ENCODE results near the gene DYNLT1.

DYNLT1 gene

DNA sequence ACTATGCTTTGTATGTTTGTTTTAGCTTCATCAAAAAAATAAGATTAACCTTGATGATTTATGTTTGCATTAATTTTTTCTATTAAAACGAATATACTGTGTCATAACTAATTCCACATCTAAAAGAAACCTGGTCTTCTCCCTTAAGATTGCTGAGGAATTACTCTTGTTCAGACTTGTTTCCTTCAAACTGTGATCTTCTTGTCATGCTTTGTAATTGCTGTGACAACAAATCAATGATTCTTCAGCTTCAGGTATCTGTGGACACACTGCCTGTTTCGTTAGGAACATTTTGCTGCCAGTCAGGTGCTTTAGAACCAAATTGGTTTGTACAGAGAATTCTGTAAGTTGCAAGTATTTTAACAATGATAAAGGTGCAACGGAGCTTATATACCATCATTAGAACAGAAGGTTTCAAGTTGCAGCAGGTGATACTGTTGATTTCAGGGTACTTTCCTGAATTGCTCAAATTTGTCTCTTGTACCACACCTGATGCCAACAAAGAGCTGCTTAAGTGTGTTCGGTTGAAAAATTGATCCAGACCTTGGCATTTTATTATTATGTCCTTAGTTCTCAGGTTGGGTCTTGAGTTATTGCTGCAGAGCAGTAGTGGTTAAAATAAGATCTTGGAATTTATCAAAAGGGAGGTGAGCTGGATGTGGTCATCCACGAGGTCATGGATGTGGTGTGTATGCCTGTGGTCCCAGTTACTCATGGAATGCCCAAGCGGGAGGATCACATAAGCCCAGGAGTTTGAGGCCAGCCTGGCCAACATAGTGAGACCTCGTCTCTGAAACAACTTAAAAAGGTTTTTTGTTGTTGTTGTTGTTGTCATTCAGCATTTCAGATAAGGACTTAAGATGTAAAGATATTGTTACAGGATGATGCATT is 24.8 kb upstream of the DYNLT1 start:
- no peak for DNase-seq (ENCODE audit: low read depth in 1 of 2, low spot score in 1 of 2)
- no peak overlapping the region for H3K4me3 ChIP-seq (replicated peaks; ENCODE audit: insufficient read depth, low read length)
- H3K27ac ChIP-seq (replicated peaks), result no peak overlapping the region
- TF ChIP-seq GABPA (IDR thresholded peaks at IDR 0.05; ENCODE audit: low read depth) (no peak), REST (IDR thresholded peaks at IDR 0.05; ENCODE audit: insufficient replicate concordance, low read depth) (no peak), SPI1 (IDR thresholded peaks at IDR 0.05; ENCODE audit: borderline replicate concordance, low read depth) (no peak), POLR2AphosphoS5 (IDR thresholded peaks at IDR 0.05; ENCODE audit: low read depth) (no peak), CTCF (IDR thresholded peaks at IDR 0.05; ENCODE audit: insufficient read depth, low read length) (no peak)
- H3K27me3 ChIP-seq (ENCODE audit: insufficient read depth, poor library complexity, severe bottlenecking), result peaks cover 25% of the 10 kb centered on the region

- no peak overlapping the region for H3K4me3 ChIP-seq (replicated peaks; ENCODE audit: insufficient read depth, low read length)
- peaks cover 32% of the 10 kb centered on the region for H3K27me3 ChIP-seq (ENCODE audit: insufficient read depth, poor library complexity, severe bottlenecking)
- DNase-seq (ENCODE audit: low read depth in 1 of 2, low spot score in 1 of 2), result no peak
- TF ChIP-seq SPI1 (IDR thresholded peaks at IDR 0.05; ENCODE audit: borderline replicate concordance, low read depth) (no peak), CTCF (IDR thresholded peaks at IDR 0.05; ENCODE audit: insufficient read depth, low read length) (no peak), REST (IDR thresholded peaks at IDR 0.05; ENCODE audit: insufficient replicate concordance, low read depth) (no peak), GABPA (IDR thresholded peaks at IDR 0.05; ENCODE audit: low read depth) (no peak), POLR2AphosphoS5 (IDR thresholded peaks at IDR 0.05; ENCODE audit: low read depth) (no peak)
- no peak overlapping the region for H3K27ac ChIP-seq (replicated peaks)
Measured at GRCh38 chr6:158668707-158669103, 24.2 kb upstream of the DYNLT1 start.

- DNase-seq (ENCODE audit: low read depth in 1 of 2, low spot score in 1 of 2), result peak in 1 of 2 experiments; percentile 25
- Histone ChIP-seq H3K4me3 (replicated peaks; ENCODE audit: insufficient read depth, low read length) (no peak overlapping the region), H3K27ac (replicated peaks) (peak overlapping the region; percentile 45), H3K27me3 (ENCODE audit: insufficient read depth, poor library complexity, severe bottlenecking) (peaks cover 45% of the 10 kb centered on the region)
- TF ChIP-seq SPI1 (IDR thresholded peaks at IDR 0.05; ENCODE audit: borderline replicate concordance, low read depth) (peak; percentile 78), POLR2AphosphoS5 (IDR thresholded peaks at IDR 0.05; ENCODE audit: low read depth) (no peak), REST (IDR thresholded peaks at IDR 0.05; ENCODE audit: insufficient replicate concordance, low read depth) (no peak)
Measured at GRCh38 chr6:158667360-158667981, 22.9 kb upstream of the DYNLT1 start.
